Activated naive CD8-positive, alpha-beta T cell treated with anti-CD3 and anti-CD28 coated beads, Interleukin-2, amount 50 U/mL, for 24 hours (primary cell): ENCODE results near the gene LMO4.

Experiments used
- ATAC-seq: fragments of 150-1000 bp; cut with Tn5 transposase; one replicate; pipeline ENCODE4 v1.10.0; 2021
- DNase-seq: peaks from one replicate; pipeline ENCODE4 v3.0.0; 2021
- H3K27ac Mint-ChIP-seq: one replicate; pipeline ENCODE4 v1.8.0; 2021; ENCODE audit warnings: mild to moderate bottlenecking, mixed read lengths
- H3K27me3 Mint-ChIP-seq: one replicate; pipeline ENCODE4 v1.8.0; 2021; ENCODE audit warnings: mixed read lengths
- H3K36me3 Mint-ChIP-seq: one replicate; pipeline ENCODE4 v1.8.0; 2021; ENCODE audit warnings: low read depth, mixed read lengths
- H3K4me1 Mint-ChIP-seq: one replicate; pipeline ENCODE4 v1.8.0; 2021; ENCODE audit warnings: mixed read lengths
- H3K4me3 Mint-ChIP-seq: one replicate; pipeline ENCODE4 v1.8.0; 2021; ENCODE audit warnings: mild to moderate bottlenecking, moderate library complexity, mixed read lengths
- H3K9me3 Mint-ChIP-seq: one replicate; pipeline ENCODE4 v1.8.0; 2021; ENCODE audit warnings: mixed read lengths

LMO4 gene

DNA sequence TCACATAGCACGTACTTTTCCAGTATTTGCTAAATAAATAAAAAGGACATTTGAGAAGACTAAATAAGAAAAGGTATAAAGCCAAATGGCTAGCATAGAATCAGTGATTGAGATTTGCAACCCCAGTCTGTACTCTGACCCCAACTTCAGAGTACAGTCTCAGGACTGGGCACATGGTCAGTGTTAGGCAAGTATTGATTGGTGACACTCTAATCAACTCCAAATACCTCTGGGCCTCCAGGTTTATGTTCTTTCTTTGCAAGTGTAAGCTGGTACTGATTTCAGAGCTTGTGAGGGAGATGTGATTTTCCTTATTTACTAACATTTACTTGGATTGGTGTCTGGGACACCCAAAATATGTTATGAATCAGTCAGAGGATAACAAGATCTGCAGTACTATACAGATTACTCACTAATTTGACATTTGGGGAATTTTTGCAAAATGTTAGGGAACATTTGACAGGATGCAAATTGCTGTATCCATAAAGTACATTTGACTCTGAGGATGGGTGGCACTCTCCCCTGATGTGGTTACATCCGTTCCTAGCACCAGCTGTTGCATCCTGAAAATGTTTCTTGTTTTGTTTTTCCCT is 34.2 kb downstream of the LMO4 start:
- DNase-seq (no peak), ATAC-seq (no peak)
- no peak overlapping the region for H3K27ac Mint-ChIP-seq
- no peaks in the 10 kb centered on the region for H3K36me3 Mint-ChIP-seq
- no peaks in the 10 kb centered on the region for H3K27me3 Mint-ChIP-seq
- H3K4me3 Mint-ChIP-seq: no peak overlapping the region
- no peaks in the 10 kb centered on the region for H3K4me1 Mint-ChIP-seq
- peaks cover 5% of the 10 kb centered on the region for H3K9me3 Mint-ChIP-seq

DNA sequence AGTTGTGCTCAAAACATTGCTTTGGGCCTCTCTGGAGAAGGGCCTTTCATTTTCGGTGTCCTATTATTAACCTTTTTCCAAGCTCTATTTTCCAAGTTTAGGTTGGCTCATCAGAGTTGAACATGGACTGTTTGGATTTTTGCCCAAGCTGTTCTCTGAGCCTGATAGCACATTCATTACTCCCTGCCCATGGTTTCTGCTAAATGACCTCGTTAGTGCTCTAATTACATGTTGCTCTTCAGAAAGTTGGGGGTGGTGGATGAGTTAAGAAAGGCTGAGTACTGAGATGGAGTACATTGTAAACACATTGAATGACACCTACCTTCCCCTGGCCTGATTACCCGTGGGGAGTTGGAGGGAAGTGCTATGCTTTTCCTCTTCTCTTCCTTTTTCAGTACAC is 38.9 kb downstream of the LMO4 start:
- Mint-ChIP-seq H3K27ac (no peak overlapping the region), H3K27me3 (no peaks in the 10 kb centered on the region), H3K4me1 (no peaks in the 10 kb centered on the region), H3K4me3 (no peak overlapping the region), H3K36me3 (peaks cover 1% of the 10 kb centered on the region), H3K9me3 (peaks cover 5% of the 10 kb centered on the region)
- ATAC-seq (no peak), DNase-seq (no peak)

DNA sequence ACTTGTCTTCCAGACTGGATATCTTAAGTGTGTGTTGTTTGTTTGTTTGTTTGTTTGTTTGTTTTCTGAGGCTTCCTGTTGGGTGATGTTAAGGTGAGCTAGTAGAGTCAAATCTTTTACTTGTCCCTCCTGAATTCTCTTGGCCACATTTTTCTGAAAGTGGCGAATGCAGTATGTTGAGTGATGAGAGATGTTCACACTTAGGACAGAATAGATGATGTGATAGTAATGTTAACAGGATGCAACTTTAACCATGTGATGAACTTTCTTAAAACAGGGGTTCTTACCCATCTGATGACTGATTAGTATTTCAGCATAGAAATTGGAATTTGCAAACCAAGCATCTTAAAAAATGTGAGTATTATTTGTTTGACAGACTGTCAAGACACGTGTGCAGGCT is 40.2 kb downstream of the LMO4 start:
- no peaks in the 10 kb centered on the region for H3K27me3 Mint-ChIP-seq

DNA sequence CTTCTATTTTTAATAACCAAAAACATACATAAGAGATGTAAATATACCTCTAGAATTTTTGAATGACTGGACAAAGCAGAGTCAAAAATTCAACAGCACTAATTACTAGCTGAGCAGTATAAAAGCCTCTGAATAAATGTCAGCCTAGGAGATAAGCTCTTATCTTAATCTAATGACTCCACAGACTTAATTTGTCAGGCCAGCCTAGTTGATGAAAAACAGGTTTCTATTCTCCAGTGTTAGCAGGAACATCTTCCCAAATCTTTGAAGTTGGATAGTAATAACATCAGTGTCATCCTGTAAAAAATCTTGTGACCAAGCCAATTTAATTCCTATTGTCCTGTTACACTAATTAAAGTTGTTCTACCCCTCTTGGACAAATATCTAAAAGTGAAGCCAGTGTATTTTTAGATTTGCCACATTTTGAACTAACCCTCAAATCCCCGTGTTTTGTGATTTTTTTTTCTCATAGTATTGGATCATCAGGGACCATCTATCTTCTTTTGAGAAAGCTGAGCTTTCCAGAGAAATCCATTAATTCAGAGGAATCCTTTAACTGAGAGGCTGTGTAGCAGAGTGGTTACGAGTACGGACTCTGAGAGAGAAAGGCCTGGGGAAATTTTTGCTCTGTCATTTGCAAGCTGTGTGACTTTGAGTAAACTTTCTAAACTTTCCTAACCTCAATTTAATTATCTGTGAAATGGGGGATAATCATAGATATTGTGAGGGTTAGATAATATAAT is 41.2 kb downstream of the LMO4 start:
- peaks cover 1% of the 10 kb centered on the region for H3K36me3 Mint-ChIP-seq
- peaks cover 5% of the 10 kb centered on the region for H3K9me3 Mint-ChIP-seq
- H3K4me1 Mint-ChIP-seq: no peaks in the 10 kb centered on the region
- H3K4me3 Mint-ChIP-seq: no peak overlapping the region
- no peaks in the 10 kb centered on the region for H3K27me3 Mint-ChIP-seq
- no peak overlapping the region for H3K27ac Mint-ChIP-seq
- ATAC-seq: no peak
- DNase-seq: no peak

More for the DNA sequence above, 40.2 kb downstream of the LMO4 start:
- DNase-seq (no peak), ATAC-seq (no peak)
- peaks cover 5% of the 10 kb centered on the region for H3K9me3 Mint-ChIP-seq
- peaks cover 1% of the 10 kb centered on the region for H3K36me3 Mint-ChIP-seq
- no peak overlapping the region for H3K27ac Mint-ChIP-seq
- H3K4me3 Mint-ChIP-seq: no peak overlapping the region
- no peaks in the 10 kb centered on the region for H3K4me1 Mint-ChIP-seq

DNA sequence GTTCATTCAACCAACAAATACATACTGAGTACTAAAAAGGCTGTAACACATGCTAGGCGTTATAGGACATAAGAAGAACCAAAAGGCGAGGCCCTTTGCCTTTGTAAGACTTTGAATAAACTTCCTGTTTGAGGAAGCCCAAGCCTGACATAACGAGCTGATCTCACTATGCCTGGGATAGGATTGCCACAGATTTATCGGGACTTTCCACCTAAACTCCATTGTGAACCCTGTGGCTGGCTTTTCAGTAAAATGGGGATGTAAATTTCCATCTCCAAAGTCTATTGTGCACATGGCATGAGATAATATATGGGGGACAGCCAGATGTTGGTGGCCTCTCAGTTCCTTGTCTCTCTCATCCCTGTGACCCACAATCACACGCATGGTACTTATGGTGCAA is 41.9 kb downstream of the LMO4 start:
- no peak for ATAC-seq
- Mint-ChIP-seq H3K4me1 (no peaks in the 10 kb centered on the region), H3K27ac (no peak overlapping the region), H3K27me3 (no peaks in the 10 kb centered on the region), H3K36me3 (peaks cover 1% of the 10 kb centered on the region), H3K9me3 (peaks cover 5% of the 10 kb centered on the region), H3K4me3 (no peak overlapping the region)
- no peak for DNase-seq

DNA sequence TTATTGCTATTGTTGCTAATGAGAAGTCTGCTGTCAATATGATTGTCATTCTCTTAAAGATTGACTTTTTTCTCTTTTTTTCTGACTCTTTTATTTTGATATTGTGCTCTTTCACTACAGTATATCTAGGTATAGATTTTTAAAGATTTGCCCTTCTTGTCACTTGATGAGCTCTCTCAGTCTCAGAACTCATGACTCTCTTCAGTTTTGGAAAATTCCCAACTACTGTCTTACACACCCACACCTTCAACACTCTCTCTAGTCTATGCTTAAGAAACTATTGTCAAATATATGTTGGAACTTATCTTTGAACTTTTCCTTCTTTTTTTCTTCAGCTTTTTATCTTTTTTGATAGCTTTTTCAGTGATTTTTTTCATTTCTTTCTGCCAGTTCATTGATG is 50.6 kb downstream of the LMO4 start:
- H3K9me3 Mint-ChIP-seq: peaks cover 30% of the 10 kb centered on the region
- no peak overlapping the region for H3K4me3 Mint-ChIP-seq
- H3K36me3 Mint-ChIP-seq: peaks cover 2% of the 10 kb centered on the region
- DNase-seq (no peak), ATAC-seq (no peak)
- H3K27me3 Mint-ChIP-seq: peaks cover 4% of the 10 kb centered on the region
- no peaks in the 10 kb centered on the region for H3K4me1 Mint-ChIP-seq
- no peak overlapping the region for H3K27ac Mint-ChIP-seq

DNA sequence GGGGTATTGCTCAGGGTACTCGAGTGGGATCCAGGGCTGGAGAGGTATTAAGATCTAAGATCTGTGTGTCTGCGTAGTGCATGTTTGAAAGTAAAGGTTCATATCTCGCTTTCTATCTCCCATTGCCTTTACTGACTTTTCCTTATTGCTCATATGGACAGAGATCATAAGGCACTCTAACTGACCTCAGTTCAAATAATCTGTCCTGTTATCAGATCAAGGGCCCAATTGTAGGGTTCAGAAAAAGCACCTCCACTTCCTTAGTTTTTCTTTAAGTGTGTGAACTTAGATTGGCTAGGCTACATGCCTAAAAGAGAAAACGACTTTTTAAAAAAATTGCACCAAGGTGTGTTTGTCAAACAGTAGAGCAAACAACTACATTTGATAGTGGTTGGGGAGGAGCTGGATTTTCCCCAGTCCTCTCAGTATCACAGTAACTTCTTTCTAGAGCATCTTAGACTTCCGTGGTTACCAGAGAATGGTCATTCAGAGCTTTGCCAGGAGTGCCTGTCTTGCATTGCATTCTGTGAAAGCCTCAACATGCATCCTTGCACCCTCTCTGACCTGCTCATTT is 57.6 kb downstream of the LMO4 start:
- Mint-ChIP-seq H3K36me3 (peaks cover 3% of the 10 kb centered on the region), H3K9me3 (no peaks in the 10 kb centered on the region), H3K27me3 (peaks cover 6% of the 10 kb centered on the region), H3K4me3 (no peak overlapping the region), H3K4me1 (no peaks in the 10 kb centered on the region), H3K27ac (no peak overlapping the region)
- no peak for ATAC-seq
- DNase-seq: no peak

DNA sequence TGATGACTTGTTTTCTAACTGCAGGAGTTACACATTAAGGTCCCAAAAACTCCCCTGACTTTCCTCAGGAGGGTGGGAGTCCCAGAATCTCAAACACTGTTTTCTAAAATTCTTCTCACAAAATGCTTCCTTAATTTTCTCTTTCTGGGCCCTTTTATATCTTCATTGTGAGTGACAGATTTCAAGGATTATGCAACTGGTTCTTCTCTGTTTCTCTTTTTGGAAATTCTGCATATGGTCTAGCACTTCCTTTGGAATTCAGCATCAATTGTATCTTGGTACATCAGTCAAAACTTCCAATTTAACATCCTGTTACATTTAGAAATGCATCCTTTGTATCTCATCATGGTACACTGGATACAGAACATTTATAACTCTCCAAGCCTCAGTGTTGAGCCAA is 59.7 kb downstream of the LMO4 start:
- Mint-ChIP-seq H3K4me3 (no peak overlapping the region), H3K27ac (no peak overlapping the region), H3K36me3 (peaks cover 3% of the 10 kb centered on the region), H3K9me3 (no peaks in the 10 kb centered on the region), H3K27me3 (peaks cover 5% of the 10 kb centered on the region), H3K4me1 (no peaks in the 10 kb centered on the region)
- ATAC-seq (no peak), DNase-seq (no peak)

DNA sequence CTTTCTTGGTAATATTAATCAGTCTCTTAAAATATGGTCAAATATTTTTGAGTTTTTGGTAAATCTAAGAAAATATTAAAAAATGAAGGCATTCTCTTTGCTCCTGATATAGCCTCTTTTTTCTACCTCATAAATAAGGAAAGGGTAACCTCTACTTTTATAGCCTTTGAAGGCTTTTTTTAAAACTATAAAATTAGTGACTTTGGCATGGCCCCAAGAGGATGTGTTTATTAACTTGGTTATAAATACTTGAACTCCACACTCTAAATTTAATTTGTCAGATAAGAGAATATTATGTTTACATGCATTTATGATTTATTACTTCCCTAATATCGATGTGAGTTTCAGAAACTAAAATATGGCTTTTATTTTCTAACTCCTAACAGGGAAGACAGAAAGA is 60.3 kb downstream of the LMO4 start:
- H3K4me1 Mint-ChIP-seq: no peaks in the 10 kb centered on the region
- ATAC-seq: no peak
- peaks cover 3% of the 10 kb centered on the region for H3K36me3 Mint-ChIP-seq
- peaks cover 1% of the 10 kb centered on the region for H3K27me3 Mint-ChIP-seq
- no peak overlapping the region for H3K27ac Mint-ChIP-seq
- DNase-seq: no peak
- H3K9me3 Mint-ChIP-seq: no peaks in the 10 kb centered on the region
- no peak overlapping the region for H3K4me3 Mint-ChIP-seq

DNA sequence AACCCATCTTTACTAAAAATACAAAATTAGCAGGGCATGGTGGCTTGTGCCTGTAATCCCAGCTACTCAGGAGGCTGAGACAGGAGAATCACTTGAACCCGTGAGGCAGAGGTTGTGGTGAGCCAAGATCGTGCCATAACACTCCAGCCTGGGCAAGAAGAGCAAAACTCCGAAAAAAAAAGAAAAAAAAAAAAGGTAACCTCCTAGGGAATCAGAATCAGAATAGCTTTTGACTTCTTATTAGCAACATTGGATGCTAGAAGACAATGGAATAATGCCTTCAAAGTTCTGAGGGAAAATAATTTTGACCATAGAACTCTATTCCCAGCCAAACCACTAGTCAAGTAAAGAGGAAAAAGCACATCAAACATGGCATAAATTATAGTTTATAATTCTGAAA is 60.9 kb downstream of the LMO4 start:
- H3K9me3 Mint-ChIP-seq: no peaks in the 10 kb centered on the region
- H3K27me3 Mint-ChIP-seq: peaks cover 1% of the 10 kb centered on the region
- H3K4me3 Mint-ChIP-seq: no peak overlapping the region
- no peaks in the 10 kb centered on the region for H3K4me1 Mint-ChIP-seq
- no peak overlapping the region for H3K27ac Mint-ChIP-seq
- ATAC-seq: no peak
- peaks cover 3% of the 10 kb centered on the region for H3K36me3 Mint-ChIP-seq
- DNase-seq: no peak

DNA sequence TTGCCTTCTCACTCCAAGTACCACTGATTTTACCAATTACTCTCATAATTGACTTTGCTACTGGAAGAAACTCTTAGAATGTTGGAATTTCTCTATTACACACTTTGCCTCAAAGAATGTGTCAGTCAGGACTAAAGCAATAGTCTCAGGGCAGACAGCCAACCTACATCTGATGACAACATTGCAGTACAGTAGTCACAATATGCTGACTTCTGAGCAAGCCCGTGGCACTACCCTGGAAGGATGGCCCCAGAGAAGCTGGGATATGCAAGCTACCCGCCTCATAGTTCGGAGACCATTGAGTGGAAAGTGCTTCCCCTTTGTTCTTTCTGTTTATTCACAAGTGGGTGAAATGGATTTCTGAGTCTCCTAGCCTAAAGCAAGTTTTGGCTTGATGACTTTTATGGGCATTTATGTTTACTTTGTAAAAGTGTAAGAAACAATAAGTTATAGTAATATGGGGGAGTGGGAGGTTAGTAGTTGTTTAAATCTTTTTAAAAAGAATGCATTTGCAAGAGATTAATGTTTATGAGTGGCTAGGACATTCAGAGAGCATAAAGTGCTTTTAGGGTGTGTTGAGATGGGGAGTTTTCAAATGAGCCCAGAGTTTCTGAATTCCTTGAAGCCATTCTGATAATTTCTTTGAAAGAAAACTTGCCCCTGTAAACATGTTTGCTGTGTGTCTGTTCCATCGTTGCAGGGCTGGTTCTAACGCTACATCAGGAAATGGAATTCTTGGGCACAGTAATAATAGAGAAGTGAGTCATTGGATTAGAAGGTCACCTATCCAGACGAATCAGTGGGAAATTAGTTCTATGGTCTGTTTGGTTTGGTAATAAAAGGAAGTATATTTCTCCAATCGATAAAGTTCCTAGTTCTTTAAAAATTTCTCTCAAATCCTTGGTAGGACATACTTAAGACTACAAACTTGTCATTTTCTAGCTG is 63.8 kb downstream of the LMO4 start:
- Mint-ChIP-seq H3K27ac (no peak overlapping the region), H3K4me3 (no peak overlapping the region), H3K36me3 (peaks cover 3% of the 10 kb centered on the region), H3K27me3 (peaks cover 1% of the 10 kb centered on the region), H3K9me3 (no peaks in the 10 kb centered on the region), H3K4me1 (no peaks in the 10 kb centered on the region)
- ATAC-seq (no peak), DNase-seq (no peak)

DNA sequence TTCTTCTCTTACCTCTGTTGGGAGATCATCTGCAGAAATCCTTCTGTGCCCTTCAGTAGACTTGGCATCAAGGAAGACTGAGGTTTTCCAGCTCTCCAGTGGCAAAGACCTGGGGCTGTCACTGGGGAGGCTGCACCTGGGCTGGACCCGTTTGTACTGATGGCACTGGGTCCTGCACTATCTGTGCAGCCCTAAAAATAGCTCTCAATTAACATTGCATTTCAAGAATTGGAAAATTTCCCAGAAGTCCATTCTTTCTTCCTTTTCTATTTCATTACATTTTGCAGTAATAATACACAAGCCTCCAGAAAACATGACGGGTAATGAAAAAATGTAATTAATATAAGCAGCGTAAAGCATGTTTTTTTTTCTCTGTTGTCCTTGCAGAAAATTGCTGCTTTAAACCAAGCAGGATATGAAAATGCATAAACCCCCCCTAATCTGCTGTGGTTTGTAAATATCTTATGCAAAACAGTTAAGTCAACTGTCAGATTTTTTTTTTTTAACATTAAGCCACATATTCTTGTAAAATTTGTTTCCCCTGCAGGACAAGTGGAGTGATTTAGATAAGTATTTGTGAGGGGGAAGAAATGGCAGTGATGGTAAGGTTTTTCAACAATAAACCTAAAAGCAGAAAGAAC is 64.9 kb downstream of the LMO4 start:
- peaks cover under 1% of the 10 kb centered on the region for H3K36me3 Mint-ChIP-seq
- H3K9me3 Mint-ChIP-seq: no peaks in the 10 kb centered on the region
- ATAC-seq: no peak
- no peak for DNase-seq
- peaks cover 1% of the 10 kb centered on the region for H3K27me3 Mint-ChIP-seq
- no peak overlapping the region for H3K27ac Mint-ChIP-seq
- H3K4me1 Mint-ChIP-seq: no peaks in the 10 kb centered on the region
- no peak overlapping the region for H3K4me3 Mint-ChIP-seq

DNA sequence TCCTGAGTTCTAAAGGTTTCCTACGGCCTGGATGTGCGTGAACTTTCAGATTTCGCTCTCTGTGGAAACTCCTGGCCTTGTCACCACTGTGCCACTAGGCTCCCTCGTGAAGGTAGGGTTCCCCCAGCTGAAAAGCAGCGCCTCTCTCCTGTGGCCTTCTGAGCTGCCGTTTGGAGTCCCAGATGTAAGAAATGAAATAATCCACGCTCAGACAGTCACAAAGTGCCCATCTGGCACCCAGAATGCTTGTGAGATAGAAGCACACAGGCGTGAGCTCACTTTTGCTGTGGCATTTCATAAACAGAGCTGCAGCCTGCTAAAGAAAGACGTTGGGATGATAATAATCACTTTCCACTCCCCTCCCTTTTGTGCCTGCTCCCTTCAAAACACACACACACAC is 65.8 kb downstream of the LMO4 start:
- ATAC-seq: no peak
- no peaks in the 10 kb centered on the region for H3K4me1 Mint-ChIP-seq
- no peak for DNase-seq
- H3K27me3 Mint-ChIP-seq: peaks cover 1% of the 10 kb centered on the region
- H3K27ac Mint-ChIP-seq: no peak overlapping the region
- no peak overlapping the region for H3K4me3 Mint-ChIP-seq
- H3K9me3 Mint-ChIP-seq: no peaks in the 10 kb centered on the region
- H3K36me3 Mint-ChIP-seq: no peaks in the 10 kb centered on the region

DNA sequence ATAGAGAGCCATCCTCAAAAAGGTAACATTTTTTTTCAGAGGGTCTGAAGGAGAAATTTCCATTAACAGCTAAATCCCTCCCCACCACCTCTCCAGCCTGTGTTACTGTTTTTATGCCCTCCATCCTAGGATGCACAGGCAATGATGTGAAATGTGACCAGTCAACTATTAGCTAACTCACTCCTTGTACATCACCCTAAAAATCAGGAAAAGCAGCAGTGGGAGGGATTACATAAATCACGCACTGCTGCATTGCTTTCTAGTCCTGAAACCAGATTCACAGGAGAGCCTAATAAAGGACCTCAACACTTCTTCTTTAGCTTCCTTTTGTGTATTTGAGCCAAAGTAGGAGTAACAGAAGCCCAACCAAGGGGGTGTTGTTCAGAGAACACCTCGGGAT is 66.3 kb downstream of the LMO4 start:
- DNase-seq (no peak), ATAC-seq (no peak)
- H3K4me3 Mint-ChIP-seq: no peak overlapping the region
- no peaks in the 10 kb centered on the region for H3K36me3 Mint-ChIP-seq
- H3K27me3 Mint-ChIP-seq: peaks cover 1% of the 10 kb centered on the region
- H3K27ac Mint-ChIP-seq: no peak overlapping the region
- no peaks in the 10 kb centered on the region for H3K4me1 Mint-ChIP-seq
- no peaks in the 10 kb centered on the region for H3K9me3 Mint-ChIP-seq
